GM12892 (cell line): ENCODE results near the gene CMTM6.

Experiments used
- POLR2A ChIP-seq: IDR thresholded peaks from 2 replicates; pipeline ENCODE4 v1.6.1; 2011; ENCODE audit warnings: low read depth, low read length, control low read depth
- POLR2AphosphoS5 ChIP-seq: IDR thresholded peaks from 2 replicates; pipeline ENCODE4 v1.6.1; 2011; ENCODE audit warnings: low read depth, low read length, control low read depth

DNA sequence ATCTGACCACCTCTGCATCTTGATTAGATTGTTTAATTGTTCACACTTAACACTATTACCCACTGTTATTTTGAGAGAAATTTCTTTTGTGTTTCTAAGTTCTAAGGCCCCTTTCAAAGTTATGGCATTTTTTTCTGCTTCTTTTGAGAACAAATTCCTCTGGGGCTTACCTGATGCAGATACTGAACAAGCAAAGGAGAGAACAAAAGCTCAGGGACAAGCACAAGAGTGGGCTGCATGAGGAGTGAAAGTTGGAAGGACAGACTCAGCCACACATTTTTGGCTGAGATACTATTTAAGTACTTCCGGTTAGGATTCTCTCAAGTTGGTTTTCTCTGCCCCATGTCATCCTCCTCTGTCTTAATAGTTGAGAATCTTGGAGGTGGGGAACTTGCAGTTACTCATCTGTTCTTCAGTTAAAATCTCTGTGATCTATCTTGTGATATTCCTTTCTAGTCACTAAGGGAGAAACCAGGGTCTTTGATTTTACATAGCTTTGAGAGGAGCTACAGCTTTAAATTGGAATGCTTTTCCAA is 54.7 kb downstream of the CMTM6 start:
- TF ChIP-seq POLR2A, result no peak
- TF ChIP-seq POLR2AphosphoS5, result no peak
